NK-92 (cell line): ENCODE data around the gene ADAMTS4.
A peak's percentile ranks its signal among the peaks of the same experiment; 100 is the strongest.

Experiments used
- DNase-seq: peaks from one replicate; lab custom pipeline; 2025; ENCODE audit not compliant: unreplicated experiment; lab: John Stamatoyannopoulos, UW

The ADAMTS4 gene

DNA sequence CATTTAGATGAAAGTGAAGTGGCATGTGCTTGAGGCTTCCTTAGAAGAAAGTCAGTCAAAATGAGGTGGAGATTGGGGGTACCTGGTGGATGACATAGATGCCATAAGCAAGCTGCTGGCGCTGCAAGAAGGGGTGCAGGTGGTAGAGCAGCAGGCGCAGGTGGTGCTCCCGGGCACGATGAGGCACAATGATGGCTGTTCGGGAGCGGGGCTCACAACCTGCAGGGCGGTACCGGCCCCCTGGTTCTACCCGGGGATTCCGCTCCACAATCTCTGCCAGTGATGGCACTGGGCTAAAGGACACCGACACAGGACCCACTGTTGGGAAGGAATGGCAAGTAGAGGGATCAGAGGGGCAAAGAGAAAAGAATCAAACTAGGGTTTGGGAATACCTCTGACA, 23.9 kb downstream of the ADAMTS4 start:
- no peak for DNase-seq

DNA sequence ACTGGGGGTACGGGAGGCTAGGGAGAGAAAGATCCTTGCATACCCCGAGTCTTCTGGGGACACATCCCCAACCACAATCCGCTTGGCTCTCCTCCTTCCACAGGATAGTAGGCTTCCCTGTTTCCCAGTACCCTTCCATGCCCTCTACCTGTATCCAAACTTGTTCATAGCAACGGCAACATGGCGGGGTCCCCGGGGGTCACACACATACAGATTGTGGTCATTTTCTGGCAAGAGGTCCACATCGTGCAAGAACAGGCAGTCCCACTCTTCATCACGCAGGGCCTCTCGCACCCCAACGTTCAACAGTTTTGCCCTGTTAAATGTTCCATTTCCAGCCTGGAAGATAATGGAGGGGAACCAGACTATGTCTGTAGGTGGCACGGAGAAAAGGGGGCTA, 25.1 kb downstream of the ADAMTS4 start:
- DNase-seq: no peak

DNA sequence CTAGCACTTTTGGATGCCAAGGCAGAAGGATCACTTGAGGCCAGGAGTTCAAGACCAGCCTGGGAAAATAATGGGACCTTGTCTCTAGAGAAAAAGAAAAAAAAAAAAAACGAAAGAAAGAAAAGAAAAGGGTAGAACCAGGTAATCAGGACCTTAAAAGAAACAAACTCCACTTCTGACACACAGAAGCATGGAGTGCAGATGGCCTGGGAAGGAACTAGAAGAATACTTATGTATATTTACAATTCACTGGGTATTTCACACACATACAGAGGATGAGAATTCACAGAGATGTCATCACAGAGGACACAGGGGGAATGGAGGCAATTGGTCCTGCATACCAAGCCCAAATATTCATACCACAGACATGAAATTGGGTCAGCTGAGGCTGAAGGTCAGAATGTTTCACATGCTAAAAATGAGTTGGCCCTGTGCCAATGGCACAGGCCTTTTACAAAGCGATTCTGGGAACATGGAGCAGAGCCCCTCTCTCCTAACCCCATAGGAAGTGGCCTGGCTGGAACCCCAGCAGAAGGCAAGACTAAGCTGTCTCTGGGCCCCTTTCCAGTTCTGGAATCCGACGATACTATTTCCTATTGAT, 26.0 kb downstream of the ADAMTS4 start:
- no peak for DNase-seq

DNA sequence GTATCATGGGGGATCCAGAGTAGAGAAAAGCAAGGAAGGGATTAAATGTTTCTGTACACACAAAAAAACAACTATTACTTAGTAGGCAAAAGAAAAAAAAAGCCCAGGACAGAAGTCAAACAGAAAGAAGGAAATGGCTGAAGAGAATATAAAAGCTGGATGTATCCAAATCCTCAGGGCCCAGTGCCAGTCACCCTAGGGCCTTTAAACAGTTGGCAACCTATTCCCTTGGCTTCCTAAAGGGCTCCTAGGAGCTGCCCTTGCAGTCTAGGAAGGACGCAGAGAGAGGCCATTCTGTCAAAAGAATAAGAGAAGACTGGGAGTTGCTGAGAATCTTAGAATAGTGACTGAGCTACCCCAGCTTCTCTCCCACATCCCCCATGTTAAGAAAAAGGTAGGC, 26.5 kb downstream of the ADAMTS4 start:
- no peak for DNase-seq

DNA sequence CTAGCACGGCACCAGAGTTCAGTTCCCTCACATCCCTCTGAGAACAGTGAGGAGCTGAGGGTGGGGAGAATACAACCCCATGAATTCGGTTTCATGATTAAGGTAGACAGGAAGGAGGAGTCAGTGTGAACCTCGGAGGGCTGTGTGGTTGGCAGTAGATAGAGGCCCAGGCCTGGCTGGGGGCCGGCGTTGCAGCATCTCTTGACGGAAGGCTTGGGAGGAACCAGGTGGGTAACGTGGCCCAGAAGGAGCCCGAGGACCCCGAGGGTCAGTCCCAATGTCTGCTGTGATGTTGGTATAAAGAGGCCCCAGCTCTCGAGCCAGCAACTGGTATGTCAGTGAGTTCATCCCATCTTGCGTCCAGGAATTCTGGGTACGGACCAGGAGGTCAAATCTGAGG, 27.2 kb downstream of the ADAMTS4 start:
- no peak for DNase-seq

DNA sequence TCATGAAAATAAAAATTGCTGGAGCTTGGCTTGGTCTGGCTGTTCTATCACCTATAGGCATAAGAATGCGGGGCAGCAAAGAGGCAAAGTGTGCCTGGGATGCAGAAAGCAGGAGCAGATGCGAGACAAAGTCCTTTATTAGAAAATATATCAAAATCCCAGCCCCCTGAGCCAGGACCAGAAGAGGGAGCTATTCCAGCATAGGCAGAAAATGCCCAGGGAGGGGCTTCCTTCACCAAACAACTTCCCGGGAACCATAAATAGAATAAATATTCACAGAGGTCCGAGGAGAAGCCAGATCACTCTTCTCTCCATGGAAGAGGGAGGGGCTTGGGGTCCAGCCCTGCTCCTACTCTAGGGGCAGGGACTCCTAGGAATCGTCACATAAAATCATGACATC, 27.7 kb downstream of the ADAMTS4 start:
- DNase-seq: no peak

DNA sequence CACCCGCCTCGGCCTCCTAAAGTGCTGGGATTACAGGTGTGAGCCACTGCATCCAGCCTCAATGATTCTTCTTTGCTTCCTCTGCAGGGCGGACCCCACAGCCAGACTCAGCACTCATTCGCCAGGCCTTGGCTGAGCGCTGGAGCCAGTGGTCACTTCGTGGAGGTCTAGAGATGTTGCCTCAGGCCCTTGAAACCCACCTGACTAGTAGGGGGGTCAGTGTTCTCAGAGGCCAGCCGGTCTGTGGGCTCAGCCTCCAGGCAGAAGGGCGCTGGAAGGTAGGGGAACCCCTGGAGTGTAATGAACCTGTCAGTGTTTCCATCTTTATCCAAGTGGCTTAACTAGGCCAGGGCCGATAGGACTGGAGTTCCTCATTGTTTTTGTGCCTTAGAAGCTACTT, 29.9 kb downstream of the ADAMTS4 start:
- DNase-seq: no peak

DNA sequence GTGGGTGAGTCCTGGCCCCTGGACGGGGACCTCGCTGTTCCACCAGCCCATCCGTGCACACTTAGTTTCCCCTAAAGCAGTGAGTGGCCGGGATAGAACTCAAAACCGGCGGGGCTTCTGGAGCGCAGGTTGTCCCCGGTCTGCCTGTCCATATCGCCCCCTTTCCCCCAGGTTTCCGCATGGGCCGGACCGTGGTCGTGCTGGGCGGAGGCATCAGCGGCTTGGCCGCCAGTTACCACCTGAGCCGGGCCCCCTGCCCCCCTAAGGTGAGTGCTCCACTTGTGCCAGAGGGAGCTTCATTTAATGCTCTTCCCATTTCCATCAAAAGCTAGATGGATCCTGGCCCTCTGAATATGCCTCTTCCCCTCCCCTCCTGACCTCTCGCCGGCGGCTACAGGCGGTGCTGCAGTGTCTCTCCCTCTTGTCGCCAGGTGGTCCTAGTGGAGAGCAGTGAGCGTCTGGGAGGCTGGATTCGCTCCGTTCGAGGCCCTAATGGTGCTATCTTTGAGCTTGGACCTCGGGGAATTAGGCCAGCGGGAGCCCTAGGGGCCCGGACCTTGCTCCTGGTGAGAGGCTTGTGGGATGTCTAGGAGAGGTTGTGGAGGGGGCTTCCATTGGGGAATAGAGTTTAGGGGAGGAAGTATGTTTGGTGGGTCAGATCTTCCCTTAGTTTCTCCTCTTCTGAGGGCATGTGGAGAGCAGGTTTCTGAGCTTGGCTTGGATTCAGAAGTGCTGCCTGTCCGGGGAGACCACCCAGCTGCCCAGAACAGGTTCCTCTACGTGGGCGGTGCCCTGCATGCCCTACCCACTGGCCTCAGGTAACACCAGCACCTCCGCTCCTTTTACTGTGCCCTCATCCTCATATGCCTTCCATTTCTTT, 31.9 kb downstream of the ADAMTS4 start:
- DNase-seq: no peak

DNA sequence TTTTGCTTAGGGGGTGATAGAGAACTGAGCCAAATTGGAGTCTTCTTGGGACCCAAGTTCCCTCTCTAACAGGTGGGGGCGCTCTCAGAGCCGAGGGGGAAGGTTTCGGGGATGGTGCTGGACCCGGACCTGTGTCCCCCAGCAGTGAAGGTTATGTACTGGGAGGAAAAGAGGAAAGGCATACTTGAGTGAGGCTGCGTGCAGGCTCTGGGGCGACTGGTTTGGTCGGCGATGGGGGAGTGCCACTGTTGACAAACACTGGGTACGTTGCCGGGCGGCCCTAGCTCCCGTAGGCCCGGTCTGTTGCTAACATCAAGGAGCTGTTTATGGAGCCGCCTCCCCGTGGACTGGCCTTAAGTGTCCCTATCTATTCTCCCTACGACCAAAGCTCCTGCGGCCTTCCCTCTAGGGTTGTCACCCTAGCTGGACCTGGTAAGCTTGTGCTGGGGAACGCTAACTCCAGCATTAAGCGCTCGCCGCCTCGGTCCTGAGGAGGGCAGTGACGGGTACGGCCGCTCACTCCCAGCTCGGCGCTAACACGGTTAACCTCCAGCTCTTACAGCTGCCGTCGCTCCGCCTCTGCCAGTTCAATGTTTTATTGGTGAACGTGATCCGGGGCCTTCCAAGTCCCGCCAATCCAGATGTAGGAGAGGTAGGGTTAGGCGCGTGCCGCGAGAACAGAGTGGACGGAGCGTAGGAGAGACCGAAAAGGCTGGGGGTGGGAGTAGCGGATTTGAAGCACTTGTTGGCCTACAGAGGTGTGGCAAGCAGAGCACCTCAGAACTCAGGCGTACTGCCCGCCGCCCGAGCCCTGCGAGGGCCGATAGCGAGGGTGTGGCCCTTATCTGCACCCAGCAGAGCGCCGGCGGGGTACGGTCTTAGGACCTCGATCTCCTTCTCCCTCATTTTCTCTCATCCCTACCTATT, 32.8 kb downstream of the ADAMTS4 start, which contains the start of gene PPOX:
TSS of gene PPOX (plus strand) at position 685 of the 927 bp plus-strand sequence. CDS start 422 bp downstream, outside the sequence.
- peak; percentile 66 for DNase-seq

DNA sequence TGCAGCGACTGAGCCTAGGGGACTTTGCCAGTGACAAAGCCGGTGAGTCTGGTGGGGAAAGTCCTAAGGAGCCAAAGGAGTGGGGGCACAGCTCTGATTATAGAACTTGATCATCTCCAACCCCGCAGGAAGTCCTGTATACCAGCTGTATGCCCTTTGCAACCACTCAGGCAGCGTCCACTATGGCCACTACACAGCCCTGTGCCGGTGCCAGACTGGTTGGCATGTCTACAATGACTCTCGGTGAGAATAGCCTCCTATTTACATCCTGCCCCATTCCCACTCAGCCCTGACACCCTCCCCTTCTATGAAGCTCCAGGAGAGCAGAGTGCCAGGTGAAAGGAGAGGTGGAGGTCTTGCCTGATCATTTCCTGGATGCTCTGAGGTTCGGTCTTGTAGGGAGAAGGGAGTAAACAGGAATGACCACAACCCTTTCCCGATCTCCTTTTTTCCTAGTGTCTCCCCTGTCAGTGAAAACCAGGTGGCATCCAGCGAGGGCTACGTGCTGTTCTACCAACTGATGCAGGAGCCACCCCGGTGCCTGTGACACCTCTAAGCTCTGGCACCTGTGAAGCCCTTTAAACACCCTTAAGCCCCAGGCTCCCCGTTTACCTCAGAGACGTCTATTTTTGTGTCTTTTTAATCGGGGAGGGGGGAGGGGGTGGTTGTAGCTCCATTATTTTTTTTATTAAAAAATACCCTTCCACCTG, 33.8 kb downstream of the ADAMTS4 start:
- DNase-seq: no peak

DNA sequence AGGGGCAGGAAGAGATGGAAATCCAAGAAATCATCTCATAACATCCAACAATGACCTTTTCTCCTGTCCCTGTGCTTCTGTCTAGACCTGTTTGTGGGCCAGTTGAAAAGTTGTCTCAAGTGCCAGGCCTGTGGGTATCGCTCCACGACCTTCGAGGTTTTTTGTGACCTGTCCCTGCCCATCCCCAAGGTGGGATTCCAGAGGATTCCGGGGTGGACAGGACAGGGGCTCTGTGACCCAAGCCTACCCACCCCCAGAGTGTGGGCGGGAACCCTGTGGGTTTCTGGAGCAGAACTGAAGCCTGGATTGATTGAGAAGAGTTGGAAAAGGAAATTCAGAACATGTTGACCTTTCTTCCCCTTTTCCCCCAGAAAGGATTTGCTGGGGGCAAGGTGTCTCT, 35.1 kb downstream of the ADAMTS4 start:
- DNase-seq: no peak

DNA sequence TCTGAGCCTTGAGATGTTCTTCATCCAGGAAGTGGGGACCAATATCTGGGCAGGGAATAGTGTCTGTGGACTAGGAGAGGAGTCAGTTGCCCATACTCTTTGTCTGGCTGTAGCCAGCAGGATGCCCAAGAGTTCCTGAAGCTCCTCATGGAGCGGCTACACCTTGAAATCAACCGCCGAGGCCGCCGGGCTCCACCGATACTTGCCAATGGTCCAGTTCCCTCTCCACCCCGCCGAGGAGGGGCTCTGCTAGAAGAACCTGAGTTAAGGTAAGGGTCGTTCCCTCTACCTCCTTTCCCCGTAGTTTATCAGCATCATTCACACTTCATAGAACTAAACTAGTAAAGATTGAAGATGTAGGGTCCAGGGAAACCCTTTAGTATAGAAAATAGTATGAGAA, 36.0 kb downstream of the ADAMTS4 start:
- DNase-seq: no peak

DNA sequence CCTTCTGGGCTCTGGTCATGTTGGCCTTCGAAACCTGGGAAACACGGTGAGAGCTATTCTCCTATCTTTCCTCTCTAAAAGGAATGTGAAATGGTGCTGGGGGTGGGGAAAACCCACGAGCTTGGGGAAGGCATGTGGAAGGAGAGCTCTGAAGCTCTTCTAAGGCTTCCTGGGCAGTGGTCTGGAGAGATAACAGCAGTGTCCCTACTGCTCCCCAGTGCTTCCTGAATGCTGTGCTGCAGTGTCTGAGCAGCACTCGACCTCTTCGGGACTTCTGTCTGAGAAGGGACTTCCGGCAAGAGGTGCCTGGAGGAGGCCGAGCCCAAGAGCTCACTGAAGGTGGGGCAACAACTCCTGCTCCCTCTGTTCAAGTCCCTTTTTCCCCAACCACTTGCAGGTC, 36.8 kb downstream of the ADAMTS4 start:
- no peak for DNase-seq

DNA sequence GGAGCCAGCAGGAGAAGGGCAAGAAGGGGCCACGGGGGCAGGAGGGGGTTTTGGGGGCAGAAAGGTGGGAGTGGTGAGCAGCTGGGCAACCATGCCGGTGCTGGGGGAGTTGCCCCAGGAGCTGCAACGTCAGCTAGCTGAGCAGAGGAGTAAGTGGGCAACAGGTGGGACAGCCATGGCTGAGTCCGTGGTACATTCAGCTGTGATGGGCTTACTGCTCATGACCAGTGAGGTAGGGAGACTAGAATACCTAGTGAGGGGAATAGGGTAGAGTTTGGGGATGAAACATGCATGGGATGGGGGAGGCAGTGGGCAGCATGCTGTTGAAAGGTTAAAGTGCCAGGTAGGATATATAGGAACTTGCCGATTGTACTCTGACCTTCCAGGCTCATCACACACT, 37.2 kb downstream of the ADAMTS4 start:
- no peak for DNase-seq

DNA sequence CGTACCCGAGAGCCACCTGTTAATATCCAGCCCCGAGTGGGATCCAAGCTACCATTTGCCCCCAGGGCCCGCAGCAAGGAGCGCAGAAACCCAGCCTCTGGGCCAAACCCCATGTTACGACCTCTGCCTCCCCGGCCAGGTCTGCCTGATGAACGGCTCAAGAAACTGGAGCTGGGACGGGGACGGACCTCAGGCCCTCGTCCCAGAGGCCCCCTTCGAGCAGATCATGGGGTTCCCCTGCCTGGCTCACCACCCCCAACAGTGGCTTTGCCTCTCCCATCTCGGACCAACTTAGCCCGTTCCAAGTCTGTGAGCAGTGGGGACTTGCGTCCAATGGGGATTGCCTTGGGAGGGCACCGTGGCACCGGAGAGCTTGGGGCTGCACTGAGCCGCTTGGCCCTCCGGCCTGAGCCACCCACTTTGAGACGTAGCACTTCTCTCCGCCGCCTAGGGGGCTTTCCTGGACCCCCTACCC, 38.1 kb downstream of the ADAMTS4 start:
- DNase-seq: no peak

DNA sequence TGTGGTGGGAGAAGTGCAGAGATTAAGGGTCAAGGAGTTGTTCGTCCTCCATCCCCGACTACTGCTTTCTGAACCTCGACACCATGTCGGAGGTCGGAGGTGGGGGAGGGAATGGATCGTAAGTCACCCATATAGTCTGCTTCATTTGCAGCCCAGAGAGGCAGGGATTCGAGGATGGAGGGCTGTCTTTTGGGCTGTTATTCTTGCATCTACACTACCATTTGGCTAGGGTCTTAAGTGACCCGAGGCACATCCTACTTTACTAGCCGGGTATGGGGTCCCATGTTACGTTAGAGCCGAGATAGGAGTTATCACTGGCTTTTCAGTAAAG, 39.0 kb downstream of the ADAMTS4 start:
- DNase-seq: no peak

DNA sequence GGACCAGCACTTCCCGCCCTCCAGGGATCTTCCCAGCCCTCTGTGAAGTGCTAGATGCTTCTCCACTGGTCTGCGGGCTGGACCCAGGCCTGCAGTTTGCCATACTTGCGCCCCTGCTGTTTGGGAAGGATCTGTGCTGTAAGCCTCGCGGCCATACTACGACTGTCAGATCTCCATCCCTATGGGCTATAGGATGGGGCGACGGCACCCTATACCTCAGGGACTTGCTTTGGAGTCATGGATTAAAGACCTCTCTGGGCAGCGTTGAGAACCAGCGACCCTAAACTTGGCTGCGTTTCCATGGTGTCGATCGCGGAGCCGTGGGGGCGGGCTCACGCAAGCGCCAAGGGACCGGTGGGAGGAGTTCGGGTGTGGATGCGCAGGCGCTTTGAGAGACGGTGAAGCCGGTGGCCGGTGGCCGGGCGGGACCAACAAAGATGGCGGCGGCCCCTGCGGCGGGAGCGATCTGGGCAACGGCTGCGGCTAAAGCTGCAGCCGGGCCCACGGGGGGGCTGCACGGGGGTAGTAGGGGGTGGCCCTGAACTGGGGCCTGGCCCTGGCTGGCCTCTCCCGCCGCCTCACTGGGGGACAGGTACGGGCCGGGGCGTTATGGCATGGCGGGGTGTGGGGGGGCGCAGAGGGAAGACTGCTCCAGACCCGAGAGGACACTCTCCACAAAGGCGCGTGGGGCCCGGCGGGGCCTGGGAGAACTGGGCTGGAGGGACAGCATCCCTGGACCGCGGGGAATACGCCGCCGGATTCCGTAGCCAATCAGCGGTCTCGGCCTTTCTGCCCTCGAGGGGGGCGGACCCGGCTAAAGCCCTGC, 39.6 kb downstream of the ADAMTS4 start, which contains the start of gene USP21:
TSS of gene USP21 (plus strand) at position 414 of the 826 bp plus-strand sequence. CDS start 1,141 bp downstream, outside the sequence.
- DNase-seq: peak; percentile 39

DNA sequence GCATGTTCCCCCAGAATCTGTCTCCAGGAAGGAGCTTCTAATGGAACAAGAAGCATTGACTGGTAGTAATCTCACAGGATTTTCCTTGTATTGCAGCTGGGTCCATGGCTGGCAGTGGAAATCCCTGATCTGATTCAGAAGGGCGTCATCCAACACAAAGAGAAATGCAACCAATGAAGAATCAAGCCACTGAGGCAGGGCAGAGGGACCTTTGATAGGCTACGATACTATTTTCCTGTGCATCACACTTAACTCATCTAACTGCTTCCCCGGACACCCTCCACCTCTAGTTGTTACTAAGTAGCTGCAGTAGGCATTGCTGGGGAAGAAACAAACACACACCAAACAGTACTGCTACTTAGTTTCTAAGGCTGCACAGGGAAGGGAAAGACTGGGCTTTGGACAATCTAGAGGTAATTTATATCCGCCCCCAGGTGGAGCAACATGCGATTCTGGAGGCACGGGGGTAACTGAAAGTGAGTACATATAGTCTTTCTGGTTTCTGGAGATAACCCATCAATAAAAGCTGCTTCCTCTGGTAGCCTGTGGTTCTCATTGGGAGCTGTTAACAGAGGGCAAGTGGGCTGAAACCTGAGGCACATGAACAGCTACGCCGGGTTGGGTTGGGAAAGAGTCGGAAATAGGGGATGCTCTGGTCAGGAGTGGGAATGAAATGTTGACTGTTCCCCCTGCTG, 40.4 kb downstream of the ADAMTS4 start:
- no peak for DNase-seq

DNA sequence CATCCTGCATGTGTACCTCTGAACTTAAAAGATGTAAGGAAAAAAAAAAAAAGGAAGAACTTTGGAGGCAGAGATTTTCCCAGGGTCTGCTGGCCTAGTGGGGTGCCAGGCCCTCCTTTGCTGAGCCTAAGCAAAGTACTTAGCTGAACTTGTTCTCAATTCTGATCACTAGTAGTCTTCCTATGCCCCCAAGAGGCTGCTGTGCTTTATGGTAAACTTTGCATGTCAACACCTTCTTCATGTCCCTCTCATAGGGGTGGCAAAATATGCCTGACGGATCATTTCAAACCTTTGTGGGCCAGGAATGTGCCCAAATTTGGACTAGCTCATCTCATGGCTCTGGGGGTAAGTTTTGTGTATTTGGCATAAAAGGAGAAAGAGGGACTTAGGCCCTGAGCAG, 41.0 kb downstream of the ADAMTS4 start:
- no peak for DNase-seq
